ENCODE data around the gene FBLN7.

Gene FBLN7

GRCh38 chr2:112163541-112163981, 25.4 kb downstream of the FBLN7 start:
- TF ChIP-seq CTCF (IDR thresholded peaks at IDR 0.05; ENCODE audit: insufficient read depth, missing control alignments): no peak
- no peak for FAIRE-seq
- DNase-seq (ENCODE audit: insufficient read length, low spot score): no peak

- no peak for DNase-seq (ENCODE audit: insufficient read length, low spot score)
- TF ChIP-seq CTCF (IDR thresholded peaks at IDR 0.05; ENCODE audit: insufficient read depth, missing control alignments): no peak
- FAIRE-seq: no peak
These were observed 26.7 kb downstream of the FBLN7 start for GRCh38 chr2:112164876-112165275.

GRCh38 chr2:112165296-112165695, 27.1 kb downstream of the FBLN7 start:
- TF ChIP-seq CTCF (IDR thresholded peaks at IDR 0.05; ENCODE audit: insufficient read depth, missing control alignments): no peak
- DNase-seq (ENCODE audit: insufficient read length, low spot score): no peak
- FAIRE-seq: no peak

GRCh38 chr2:112166806-112167499, 28.8 kb downstream of the FBLN7 start:
- FAIRE-seq (no peak), DNase-seq (ENCODE audit: insufficient read length, low spot score) (no peak)
- no peak for TF ChIP-seq CTCF (IDR thresholded peaks at IDR 0.05; ENCODE audit: insufficient read depth, missing control alignments)

GRCh38 chr2:112168422-112169124, 30.4 kb downstream of the FBLN7 start:
- TF ChIP-seq CTCF (IDR thresholded peaks at IDR 0.05; ENCODE audit: insufficient read depth, missing control alignments): no peak
- DNase-seq (ENCODE audit: insufficient read length, low spot score) (no peak), FAIRE-seq (no peak)

GRCh38 chr2:112170495-112170894, 32.3 kb downstream of the FBLN7 start:
- FAIRE-seq (no peak), DNase-seq (ENCODE audit: insufficient read length, low spot score) (no peak)
- TF ChIP-seq CTCF (IDR thresholded peaks at IDR 0.05; ENCODE audit: insufficient read depth, missing control alignments): no peak
